WERI-Rb-1 (cell line): ENCODE measurements around the gene FOLR3.
"Not testable (repeated sequence)": the region's sequence is repeated elsewhere in the genome, so short reads cannot be mapped to it uniquely, and the experiment has no call there.

ENCODE experiments used
- DNase-seq: peaks from one replicate; pipeline ENCODE4 v3.0.0-alpha.2; 2020
- H3K27ac ChIP-seq: fragments of 250-450 bp; sonication (Bioruptor Pico); 2 replicates; pipeline ENCODE4 v1.5.1; 2020; ENCODE audit warnings: mild to moderate bottlenecking, moderate library complexity
- H3K27me3 ChIP-seq: fragments of 250-450 bp; sonication (Bioruptor Pico); 2 replicates; pipeline ENCODE4 v1.5.1; 2021; ENCODE audit warnings: mild to moderate bottlenecking, low read depth, moderate library complexity; ENCODE audit not compliant: insufficient read depth, severe bottlenecking
- H3K36me3 ChIP-seq: fragments of 250-450 bp; sonication (Bioruptor Pico); 2 replicates; pipeline ENCODE4 v1.5.1; 2020; ENCODE audit warnings: mild to moderate bottlenecking, moderate library complexity
- H3K4me3 ChIP-seq: 2 replicates; pipeline ENCODE4 v1.5.1; 2011; ENCODE audit warnings: low read depth, mild to moderate bottlenecking, control low read depth, low read length
- H3K9me3 ChIP-seq: fragments of 250-450 bp; sonication (Bioruptor Pico); 2 replicates; pipeline ENCODE4 v1.5.1; 2021; ENCODE audit warnings: mild to moderate bottlenecking, moderate library complexity; ENCODE audit not compliant: severe bottlenecking
- CTCF ChIP-seq: IDR thresholded peaks from 2 replicates; pipeline ENCODE4 v1.5.1; 2011; ENCODE audit warnings: low read depth, mild to moderate bottlenecking, control low read depth, inconsistent platforms, low read length

FOLR3 gene

GRCh38 chr11:72162891-72163492 is 27.5 kb downstream of the FOLR3 start:
- no peak for TF ChIP-seq CTCF
- H3K27me3 ChIP-seq = no peaks in the 10 kb centered on the region
- H3K36me3 ChIP-seq = no peaks in the 10 kb centered on the region
- H3K9me3 ChIP-seq = no peaks in the 10 kb centered on the region
- no peak for DNase-seq
- H3K27ac ChIP-seq = no peak overlapping the region
- no peak overlapping the region for H3K4me3 ChIP-seq

GRCh38 chr11:72164187-72164586 is 28.7 kb downstream of the FOLR3 start:
- H3K36me3 ChIP-seq, DNase-seq, H3K4me3 ChIP-seq, H3K27me3 ChIP-seq, H3K27ac ChIP-seq, H3K9me3 ChIP-seq: not testable (repeated sequence)

GRCh38 chr11:72169046-72169555 is 33.6 kb downstream of the FOLR3 start:
- H3K27ac ChIP-seq, DNase-seq, H3K27me3 ChIP-seq, H3K4me3 ChIP-seq, H3K36me3 ChIP-seq, H3K9me3 ChIP-seq: not testable (repeated sequence)

GRCh38 chr11:72169754-72170153 is 34.2 kb downstream of the FOLR3 start:
- not testable (repeated sequence) for H3K27ac ChIP-seq, H3K4me3 ChIP-seq, DNase-seq, H3K36me3 ChIP-seq, H3K9me3 ChIP-seq, H3K27me3 ChIP-seq

- not testable (repeated sequence) for H3K27me3 ChIP-seq, H3K27ac ChIP-seq, H3K36me3 ChIP-seq, H3K4me3 ChIP-seq, DNase-seq, H3K9me3 ChIP-seq
Measured at GRCh38 chr11:72172043-72172442, 36.5 kb downstream of the FOLR3 start.

- no peak overlapping the region for H3K27ac ChIP-seq
- H3K27me3 ChIP-seq = no peaks in the 10 kb centered on the region
- H3K9me3 ChIP-seq = no peaks in the 10 kb centered on the region
- no peak overlapping the region for H3K4me3 ChIP-seq
- no peak for TF ChIP-seq CTCF
- H3K36me3 ChIP-seq = no peaks in the 10 kb centered on the region
- DNase-seq = no peak
Measured at GRCh38 chr11:72173291-72173690, 37.8 kb downstream of the FOLR3 start.

- no peak overlapping the region for H3K27ac ChIP-seq
- no peak for DNase-seq
- no peaks in the 10 kb centered on the region for H3K27me3 ChIP-seq
- no peaks in the 10 kb centered on the region for H3K9me3 ChIP-seq
- no peak for TF ChIP-seq CTCF
- H3K4me3 ChIP-seq = no peak overlapping the region
- H3K36me3 ChIP-seq = no peaks in the 10 kb centered on the region
Measured at GRCh38 chr11:72174302-72175070, 39.0 kb downstream of the FOLR3 start.

GRCh38 chr11:72177656-72178055 is 42.1 kb downstream of the FOLR3 start:
- no peaks in the 10 kb centered on the region for H3K27me3 ChIP-seq
- H3K4me3 ChIP-seq = no peak overlapping the region
- no peak for TF ChIP-seq CTCF
- DNase-seq = no peak
- no peaks in the 10 kb centered on the region for H3K9me3 ChIP-seq
- H3K36me3 ChIP-seq = no peaks in the 10 kb centered on the region
- H3K27ac ChIP-seq = no peak overlapping the region
